ENCODE data around the gene ZNF266.

Gene ZNF266

DNA sequence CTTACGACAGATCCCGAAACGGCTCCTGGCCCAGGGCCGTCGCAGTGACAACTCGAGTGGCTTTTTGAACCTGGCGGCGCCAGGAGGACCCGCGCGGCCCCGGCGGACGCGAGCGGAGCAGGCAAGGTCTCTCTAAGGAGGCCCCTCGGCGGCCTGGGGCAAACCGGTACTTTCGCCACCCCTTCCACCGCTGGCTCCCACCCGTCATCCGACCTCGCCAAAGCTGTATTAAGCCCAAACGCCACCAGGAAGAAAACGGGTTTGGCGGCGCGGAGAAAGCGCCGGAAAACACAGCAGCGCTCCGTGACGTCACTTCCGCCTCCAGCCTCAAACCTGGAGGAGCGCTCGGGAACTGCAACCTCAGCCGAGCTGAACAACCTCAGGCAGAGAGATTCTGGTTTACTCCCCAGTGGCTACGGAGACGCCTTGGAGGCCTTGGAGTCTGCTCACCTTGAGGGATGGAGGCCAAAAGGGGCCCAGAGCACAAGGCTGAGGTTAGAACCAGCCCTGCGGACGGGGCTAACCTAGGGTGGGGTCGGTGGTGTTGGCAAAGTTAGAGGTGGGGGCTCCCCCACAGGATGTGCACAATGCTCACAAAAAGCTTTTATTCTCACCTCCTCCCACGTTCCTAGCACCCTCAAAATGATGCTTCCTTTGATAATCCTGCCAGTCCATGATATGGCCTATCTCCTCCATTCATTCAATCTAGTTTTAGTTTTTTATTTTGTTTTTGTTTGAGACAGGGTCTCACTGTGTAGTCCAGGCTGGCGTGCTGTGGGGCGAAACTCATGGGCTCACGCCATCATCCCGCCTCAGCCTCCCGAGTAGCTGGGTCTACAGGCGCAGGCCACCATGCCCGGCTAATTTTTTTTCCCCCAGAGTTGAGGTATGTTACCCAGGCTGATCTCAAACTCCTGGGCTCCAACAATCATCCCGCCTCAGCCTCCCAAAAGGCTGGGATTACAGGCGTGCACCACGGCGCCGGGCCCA is at the start of gene ZNF266:
Gene ZNF266, minus strand, starts transcription at position 295 of the 990 bp plus-strand sequence. CDS start 15,484 bp downstream, outside the sequence.
- peak; percentile 86 for DNase-seq (ENCODE audit: low read depth)

GRCh38 chr19:9485140-9485539 is 49.8 kb upstream of the ZNF266 start:
- no peak for DNase-seq (ENCODE audit: low read depth)

DNA sequence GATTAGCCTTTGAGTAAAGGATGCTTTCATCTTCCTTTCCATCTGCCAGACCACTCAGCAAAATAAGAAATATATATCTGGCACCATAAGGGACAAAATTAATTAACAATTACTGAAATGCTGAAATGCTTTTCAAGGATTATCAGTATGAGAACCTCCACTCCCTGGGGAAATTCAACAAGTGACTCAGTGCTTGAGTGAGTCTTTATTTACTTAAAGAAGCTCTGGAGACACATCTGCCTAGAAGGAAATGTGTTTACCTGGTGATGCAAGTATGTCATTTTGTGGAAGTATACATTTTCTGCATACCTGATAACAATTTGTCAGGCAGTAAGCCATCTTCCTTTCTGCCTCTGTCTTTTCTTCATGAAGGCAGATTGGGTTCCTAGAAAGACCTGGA is 39.6 kb upstream of the ZNF266 start:
- no peak for DNase-seq (ENCODE audit: low read depth)

- DNase-seq (ENCODE audit: low read depth): no peak
Measured at GRCh38 chr19:9467161-9467560, 31.8 kb upstream of the ZNF266 start.

- DNase-seq (ENCODE audit: low read depth): no peak
Measured at GRCh38 chr19:9461938-9462337, 26.6 kb upstream of the ZNF266 start.

GRCh38 chr19:9456018-9456689 is 20.8 kb upstream of the ZNF266 start:
- DNase-seq (ENCODE audit: low read depth): no peak

GRCh38 chr19:9453953-9454352 is 18.6 kb upstream of the ZNF266 start:
- DNase-seq (ENCODE audit: low read depth): no peak

GRCh38 chr19:9445037-9445436 is 9.7 kb upstream of the ZNF266 start:
- no peak for DNase-seq (ENCODE audit: low read depth)

DNA sequence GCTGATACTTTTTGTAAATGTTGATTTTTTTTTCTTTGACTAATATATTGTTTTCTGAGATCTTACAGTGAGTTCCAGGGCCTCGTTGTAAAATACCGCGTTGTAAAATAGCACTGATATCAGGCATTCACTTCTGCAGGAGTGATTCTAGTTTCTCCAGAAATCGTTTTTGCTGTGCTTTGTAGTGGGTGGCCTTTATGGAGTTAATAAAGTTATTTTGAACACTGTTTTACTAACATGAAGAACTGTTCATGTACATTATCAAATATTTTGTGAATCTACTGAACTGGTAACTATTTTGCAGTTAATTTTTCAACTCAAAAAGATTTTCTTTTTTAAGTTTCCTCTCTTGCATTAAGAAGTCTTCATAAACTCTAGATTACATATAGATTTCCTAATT is 985 bp upstream of the ZNF266 start:
- no peak for DNase-seq (ENCODE audit: low read depth)

DNA sequence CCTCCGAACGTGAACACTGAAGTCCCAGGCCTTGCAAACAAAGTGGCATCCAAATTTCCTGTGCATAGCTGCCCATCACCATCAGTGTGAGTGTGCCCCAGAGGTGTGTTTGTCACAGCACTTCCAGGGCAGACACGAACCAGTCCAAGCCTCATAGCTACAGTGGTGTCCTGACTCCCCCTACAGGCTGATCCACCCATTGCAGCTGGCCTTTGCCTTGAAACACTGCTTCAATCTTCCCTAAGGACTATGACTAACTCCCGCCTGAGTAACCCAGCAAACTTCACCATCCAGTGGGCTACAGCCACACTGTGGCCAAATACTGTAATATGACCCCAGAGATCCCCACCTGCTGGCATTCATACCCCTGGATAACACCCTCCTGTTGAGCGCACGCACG is 3.9 kb downstream of the ZNF266 start:
- DNase-seq (ENCODE audit: low read depth): no peak

DNA sequence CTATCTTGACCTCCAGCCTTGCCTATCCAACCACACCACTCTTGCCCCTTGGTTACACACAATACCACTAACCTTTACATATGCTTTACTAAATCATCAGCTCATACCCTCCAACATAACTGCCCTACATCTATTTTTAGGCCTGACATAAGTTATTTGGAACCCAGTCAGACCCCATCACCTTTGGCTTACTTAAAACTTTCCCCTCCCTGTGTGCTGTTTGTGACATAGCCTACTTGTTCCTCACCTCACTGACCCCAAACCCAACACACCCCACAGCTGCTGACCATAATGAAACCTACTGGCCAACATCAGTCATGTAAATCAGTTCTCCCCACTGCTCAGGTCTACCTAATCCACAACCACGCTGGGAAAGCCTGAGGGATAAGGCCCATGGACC is 4.9 kb downstream of the ZNF266 start:
- no peak for DNase-seq (ENCODE audit: low read depth)

- no peak for DNase-seq (ENCODE audit: low read depth)
Measured at GRCh38 chr19:9427941-9428340, 7.4 kb downstream of the ZNF266 start.

DNA sequence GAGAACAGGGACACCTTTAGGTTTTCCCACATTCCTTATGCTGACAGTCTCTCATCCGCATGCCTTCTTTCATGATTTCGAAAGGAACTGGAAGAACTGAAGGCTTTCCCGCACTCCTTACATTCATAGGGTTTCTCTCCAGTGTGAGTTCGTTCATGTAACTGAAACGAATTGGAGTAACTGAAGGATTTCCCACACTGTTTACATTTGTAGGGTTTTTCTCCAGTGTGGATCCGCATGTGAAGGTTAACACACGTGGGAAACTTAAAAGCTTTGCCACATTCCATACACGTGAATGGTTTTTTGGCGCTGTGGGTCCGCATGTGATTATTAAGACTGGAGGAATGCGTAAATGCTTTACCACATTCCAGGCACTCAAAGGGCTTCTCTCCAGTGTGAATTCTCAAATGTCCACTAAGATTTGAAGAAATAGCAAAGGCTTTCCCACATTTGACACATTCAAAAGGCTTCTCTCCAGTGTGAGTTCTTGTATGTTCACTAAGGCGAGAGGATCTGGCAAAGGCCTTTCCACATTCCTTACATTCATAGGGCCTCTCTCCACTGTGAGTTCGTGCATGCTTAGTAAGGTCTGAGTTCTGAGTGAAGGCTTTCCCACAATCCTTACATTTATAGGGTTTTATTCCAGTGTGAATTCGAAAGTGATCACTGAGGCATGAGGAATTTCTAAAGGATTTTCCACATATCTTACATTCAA is 22.0 kb downstream of the ZNF266 start:
- DNase-seq (ENCODE audit: low read depth): no peak

GRCh38 chr19:9407827-9408226 is 27.5 kb downstream of the ZNF266 start:
- DNase-seq (ENCODE audit: low read depth): no peak

GRCh38 chr19:9406798-9407352 is 28.5 kb downstream of the ZNF266 start:
- peak; percentile 27 for DNase-seq (ENCODE audit: low read depth)

- no peak for DNase-seq (ENCODE audit: low read depth)
Measured at GRCh38 chr19:9381361-9381785, 54.0 kb downstream of the ZNF266 start.

DNA sequence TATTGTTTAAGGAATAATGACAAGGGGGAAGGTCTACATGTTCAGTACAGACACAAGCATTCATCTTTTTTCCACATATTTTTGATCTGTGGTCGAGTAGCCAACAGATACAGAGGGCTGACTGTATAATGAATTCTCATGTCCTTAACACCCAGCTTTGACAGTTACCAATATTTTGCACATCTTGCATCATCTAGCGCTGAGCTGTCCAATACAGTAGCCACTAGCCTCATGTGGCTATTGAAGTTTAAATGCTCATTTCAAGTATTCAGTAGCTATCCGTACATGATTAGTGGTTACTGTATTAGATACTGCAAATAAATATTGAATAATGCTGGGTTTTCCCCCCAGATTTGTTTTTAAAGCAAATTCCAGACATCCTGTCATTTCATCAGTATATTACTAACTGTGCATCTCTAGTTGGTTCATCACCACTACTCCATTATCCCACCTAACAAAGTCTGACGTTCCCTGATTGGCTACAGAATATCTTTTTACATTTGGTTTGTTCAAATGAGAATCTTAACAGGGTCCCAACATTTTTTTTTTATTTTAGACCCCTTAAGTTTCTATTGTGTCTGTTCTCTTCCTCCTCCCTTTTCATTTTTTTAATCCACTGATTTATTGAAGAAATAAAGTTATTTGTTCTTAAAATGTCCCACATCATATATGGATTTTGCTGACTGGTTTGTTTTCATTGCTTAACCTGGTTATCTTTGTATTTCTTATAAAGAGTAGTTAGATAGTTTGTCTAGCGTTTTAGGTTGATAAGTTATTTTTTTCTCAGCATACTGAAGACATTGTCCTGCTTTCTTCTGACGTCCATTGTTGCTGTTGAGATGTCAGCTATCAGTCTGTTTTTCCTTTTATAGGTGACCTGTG is 64.4 kb downstream of the ZNF266 start:
- DNase-seq (ENCODE audit: low read depth): no peak

DNA sequence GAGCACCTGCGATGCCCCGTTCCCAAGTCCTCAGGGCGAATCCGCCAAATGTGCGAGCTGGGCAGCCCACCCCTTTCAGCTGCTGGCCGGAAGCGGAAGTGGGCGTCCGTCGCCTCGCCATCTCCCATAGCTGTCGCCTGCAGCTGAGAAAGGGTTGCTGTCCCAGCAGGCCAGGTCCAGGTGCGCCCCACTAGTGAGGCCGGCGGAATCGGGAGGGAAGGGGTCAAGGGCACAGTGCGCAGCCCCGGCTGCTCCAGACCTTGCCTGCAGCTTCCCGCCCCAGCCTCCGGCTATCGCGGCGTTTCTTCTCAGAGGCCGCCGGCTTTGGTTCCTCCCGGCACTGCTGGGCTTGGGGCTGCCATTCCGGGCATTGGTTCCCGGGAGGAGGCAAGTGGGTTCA is 72.5 kb downstream of the ZNF266 start, which contains the start of gene ZNF177:
Gene ZNF177, plus strand, starts transcription at position 109 of the 400 bp plus-strand sequence. CDS start 15,299 bp downstream, outside the sequence.
- no peak for DNase-seq (ENCODE audit: low read depth)
